PC-9 (cell line): ENCODE results near the gene USP34. TPM values are rescaled to one million over a fixed set of nuclear protein-coding genes. Genes with fewer than 3 reads are reported as not detected.
"Not testable (repeated sequence)": the region's sequence is repeated elsewhere in the genome, so short reads cannot be mapped to it uniquely, and the experiment has no call there.

Source experiments
- BruUV-seq: library from RNA; stranded (reverse); fragments of 400-500 nt; replicated peaks from 2 replicates; lab custom pipeline; 2021; lab: Mats Ljungman, UMichigan
- CTCF ChIA-PET: fragments of 300-600 bp; sonication (Branson Sonifier 250); formaldehyde crosslinking; loops from one replicate; lab custom pipeline; 2022; ENCODE audit warnings: antibody characterized with exemption; lab: Charles Lee
- POLR2A ChIA-PET: fragments of 300-600 bp; sonication (Branson Sonifier 250); formaldehyde crosslinking; loops from one replicate; lab custom pipeline; 2022; ENCODE audit warnings: antibody characterized with exemption; ENCODE audit not compliant: unreplicated experiment; lab: Charles Lee
- DNase-seq, 2 experiments: peaks; one replicate each; pipeline versions ENCODE4 v3.0.0 to v3.0.0-alpha.2; 2015 to 2022; ENCODE audit warnings: mixed read lengths in 1 of 2
- H2AFZ ChIP-seq: fragments of 200-600 bp; sonication (generic); 2 replicates; pipeline ENCODE4 v1.8.1; 2017; ENCODE audit warnings: antibody characterized with exemption
- H3F3A ChIP-seq: fragments of 200-600 bp; sonication (generic); 2 replicates; pipeline ENCODE4 v1.8.1; 2017; ENCODE audit warnings: antibody characterized with exemption, mild to moderate bottlenecking, low read depth; ENCODE audit not compliant: insufficient read depth
- H3K27ac ChIP-seq: fragments of 200-600 bp; sonication (generic); 2 replicates; pipeline ENCODE4 v1.6.1; 2016; ENCODE audit warnings: mixed run types
- H3K27me3 ChIP-seq: fragments of 200-600 bp; sonication (generic); 2 replicates; pipeline ENCODE4 v1.6.1; 2016; ENCODE audit warnings: low read depth, mixed run types; ENCODE audit not compliant: insufficient read depth
- H3K36me3 ChIP-seq: fragments of 200-600 bp; sonication (generic); 2 replicates; pipeline ENCODE4 v1.6.1; 2016; ENCODE audit warnings: low read depth, mixed run types
- H3K4me1 ChIP-seq: fragments of 200-600 bp; sonication (generic); replicated peaks from 2 replicates; pipeline ENCODE4 v1.6.1; 2016; ENCODE audit warnings: mixed run types; ENCODE audit not compliant: insufficient read depth
- H3K4me2 ChIP-seq: fragments of 200-600 bp; sonication (generic); 2 replicates; pipeline ENCODE4 v1.6.1; 2017; ENCODE audit warnings: mixed run types
- H3K4me3 ChIP-seq: fragments of 200-600 bp; sonication (generic); 2 replicates; pipeline ENCODE4 v1.6.1; 2016; ENCODE audit warnings: mixed run types
- H3K79me2 ChIP-seq: fragments of 200-600 bp; sonication (generic); 2 replicates; pipeline ENCODE4 v1.6.1; 2017; ENCODE audit warnings: low read depth, mixed run types
- H3K9me2 ChIP-seq: fragments of 200-600 bp; sonication (generic); 2 replicates; pipeline ENCODE4 v1.8.1; 2017; ENCODE audit warnings: mild to moderate bottlenecking; ENCODE audit not compliant: insufficient read depth
- H3K9me3 ChIP-seq: fragments of 200-600 bp; sonication (generic); 2 replicates; pipeline ENCODE4 v1.8.1; 2016; ENCODE audit warnings: low read depth; ENCODE audit not compliant: insufficient read depth
- H4K20me1 ChIP-seq: fragments of 200-600 bp; sonication (generic); 2 replicates; pipeline ENCODE4 v1.8.1; 2017; ENCODE audit not compliant: insufficient read depth
- CTCF ChIP-seq: fragments of 200-600 bp; sonication (generic); conservative IDR thresholded peaks from 2 replicates; pipeline ENCODE4 v1.6.1; 2017; ENCODE audit warnings: mixed run types, antibody characterized with exemption, mild to moderate bottlenecking, moderate library complexity
- EZH2 ChIP-seq: fragments of 200-600 bp; sonication (generic); IDR thresholded peaks from 2 replicates; pipeline ENCODE4 v1.8.0; 2017; ENCODE audit warnings: antibody characterized with exemption, low read depth
- intact Hi-C: fragments of 100-400 bp; cut with micrococcal nuclease; formaldehyde crosslinking; loops from one replicate; pipeline ENCODE4 v1.10.0; 2022; ENCODE audit not compliant: unreplicated experiment
- total RNA-seq: library from RNA; stranded (reverse); gene quantifications from 2 replicates; pipeline ENCODE4 v1.2.3, GENCODE V29; 2021

The USP34 gene
- total RNA-seq, 1 experiment from 2014 or later = 120 TPM

- H3K79me2 ChIP-seq = 0 out of 2 replicates have a peak, but pooled peaks cover 3% of the 10 kb centered on the region
- H3F3A ChIP-seq = no peaks in the 10 kb centered on the region
- CTCF ChIA-PET = no interaction called here
- H3K27ac ChIP-seq = no peak overlapping the region
- no peak overlapping the region for H3K4me3 ChIP-seq
- no TSS peak for BruUV-seq
- H3K4me2 ChIP-seq = no peak overlapping the region
- H3K4me1 ChIP-seq = peaks cover 5% of the 10 kb centered on the region
- H3K27me3 ChIP-seq = no peaks in the 10 kb centered on the region
- intact Hi-C loops = no loop called here
- POLR2A ChIA-PET = no interaction called here
- TF ChIP-seq CTCF (no peak), EZH2 (no peak)
- no peak overlapping the region for H2AFZ ChIP-seq
- no peaks in the 10 kb centered on the region for H4K20me1 ChIP-seq
- H3K9me3 ChIP-seq = no peaks in the 10 kb centered on the region
- H3K36me3 ChIP-seq = peaks cover 48% of the 10 kb centered on the region
- no peak for DNase-seq
- H3K9me2 ChIP-seq = no peaks in the 10 kb centered on the region; the same call in 1 of the 2 replicates
Measured at GRCh38 chr2:61205132-61205531, 265.8 kb downstream of the USP34 start.

- Histone ChIP-seq H3K36me3 (0 out of 2 replicates have a peak, but pooled peaks cover 17% of the 10 kb centered on the region), H3K27me3 (no peaks in the 10 kb centered on the region), H3K4me1 (peaks cover 17% of the 10 kb centered on the region), H3F3A (peaks cover 24% of the 10 kb centered on the region), H4K20me1 (no peaks in the 10 kb centered on the region), H3K4me2 (no peak overlapping the region), H3K4me3 (no peak overlapping the region), H3K79me2 (no peaks in the 10 kb centered on the region), H3K9me3 (no peaks in the 10 kb centered on the region), H3K9me2 (no peaks in the 10 kb centered on the region), H2AFZ (no peak overlapping the region), H3K27ac (no peak overlapping the region)
- no peak for DNase-seq
- intact Hi-C loops = no loop called here
- ChIA-PET CTCF (no interaction called here), POLR2A (no interaction called here)
- TF ChIP-seq CTCF = no peak
- no TSS peak for BruUV-seq
Measured at GRCh38 chr2:61196671-61197070, 274.2 kb downstream of the USP34 start.

GRCh38 chr2:61194646-61195045, 276.2 kb downstream of the USP34 start:
- Histone ChIP-seq H3F3A (peaks cover 28% of the 10 kb centered on the region), H3K4me1 (peaks cover 17% of the 10 kb centered on the region), H3K27ac (peak overlapping the region; percentile 70), H3K36me3 (peaks cover 26% of the 10 kb centered on the region; the same call in 1 of the 2 replicates), H3K4me2 (peak overlapping the region; percentile 21)
- H2AFZ ChIP-seq, CTCF ChIA-PET, H4K20me1 ChIP-seq, H3K9me3 ChIP-seq, H3K4me3 ChIP-seq, H3K9me2 ChIP-seq, H3K27me3 ChIP-seq, H3K79me2 ChIP-seq, DNase-seq, BruUV-seq, POLR2A ChIA-PET, intact Hi-C loops: not testable (repeated sequence)
